ENCODE results near the gene FBXL3.

DNA sequence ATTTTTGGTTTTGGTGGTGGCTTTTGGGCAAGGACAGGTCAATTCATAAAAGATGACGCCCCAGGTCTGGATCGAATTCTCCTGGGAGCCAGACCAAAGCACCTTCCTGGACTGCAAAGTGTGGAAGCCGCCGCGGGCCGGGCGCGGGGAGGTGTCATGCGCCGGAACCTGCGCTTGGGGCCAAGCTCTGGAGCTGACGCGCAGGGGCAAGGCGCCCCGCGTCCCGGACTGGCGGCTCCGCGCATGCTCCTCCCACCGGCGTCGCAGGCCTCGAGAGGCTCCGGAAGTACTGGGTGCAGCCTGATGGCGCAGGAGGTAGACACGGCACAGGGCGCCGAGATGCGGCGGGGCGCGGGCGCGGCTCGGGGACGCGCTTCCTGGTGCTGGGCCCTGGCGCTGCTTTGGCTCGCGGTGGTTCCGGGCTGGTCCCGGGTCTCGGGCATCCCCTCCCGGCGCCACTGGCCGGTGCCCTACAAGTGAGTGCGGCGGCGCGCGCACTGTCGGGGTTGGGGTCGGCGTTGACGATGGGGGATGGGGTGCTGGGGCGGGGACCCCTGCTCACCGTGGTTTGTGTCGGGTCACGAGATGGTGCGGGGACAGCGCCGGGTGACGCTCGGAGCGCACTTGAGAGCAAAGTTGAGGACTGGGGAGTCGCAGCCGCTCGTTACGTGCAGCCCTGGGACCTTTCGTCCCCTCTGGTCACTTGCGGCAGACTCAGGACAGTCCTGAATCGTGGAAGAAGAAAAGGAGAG, 35.0 kb downstream of the FBXL3 start, which contains the start of gene CLN5:
- TF ChIP-seq EZH2phosphoT487 (IDR thresholded peaks at IDR 0.05; ENCODE audit: borderline replicate concordance, low read length) (no peak), CTCF (conservative IDR thresholded peaks at IDR 0.05; ENCODE audit: low read depth, low read length) (no peak), EZH2 (IDR thresholded peaks at IDR 0.05; ENCODE audit: low read length, unreplicated experiment) (no peak)
